Measurements from ENCODE around the gene GORASP1.
"Not testable (repeated sequence)": the region's sequence is repeated elsewhere in the genome, so short reads cannot be mapped to it uniquely, and the experiment has no call there.

The GORASP1 gene

GRCh38 chr3:39061228-39061627 is 46.2 kb downstream of the GORASP1 start:
- not testable (repeated sequence) for DNase-seq

- no peak for DNase-seq
Measured at GRCh38 chr3:39056151-39056550, 51.3 kb downstream of the GORASP1 start.

- no peak for DNase-seq
Measured at GRCh38 chr3:39053696-39054095, 53.7 kb downstream of the GORASP1 start.

- no peak for DNase-seq
Measured at GRCh38 chr3:39052583-39052982, 54.8 kb downstream of the GORASP1 start.

GRCh38 chr3:39051649-39052561 is 55.5 kb downstream of the GORASP1 start, which contains the start of the genes SCN11A and WDR48:
Gene SCN11A, minus strand, starts transcription at chr3:39051944. Its CDS starts 101,582 bp downstream, at chr3:38950362.
Gene WDR48, plus strand, starts transcription at chr3:39052016. Its CDS starts 10 bp downstream, at chr3:39052026.
- peak; percentile 52 for DNase-seq

- no peak for DNase-seq
Measured at GRCh38 chr3:39050029-39050428, 57.4 kb downstream of the GORASP1 start.
